ENCODE results near the gene SGF29. TPM values are rescaled to one million over a fixed set of nuclear protein-coding genes. Genes with fewer than 3 reads are reported as not detected.

SGF29 gene
- total and polyA plus RNA-seq, 2 of the 8 experiments (the other 6 are each of a cell fraction or from before 2014, with no cell fraction given): 3.1 to 22.7 TPM

- no peak for FAIRE-seq
Observed at GRCh38 chr16:28531777-28532744, 21.7 kb upstream of the SGF29 start.

More at GRCh38 chr16:28531777-28532744, 21.7 kb upstream of the SGF29 start:
- Histone ChIP-seq H3K4me1 (replicated peaks in 1 of 4; ENCODE audit: control insufficient read depth in 3 of 4, insufficient read depth in 4 of 4, low read length in 3 of 4) (no peaks in the 10 kb centered on the region), H3K4ac (replicated peaks; ENCODE audit: insufficient read length, low read depth, low read length) (no peak overlapping the region), H3K23me2 (ENCODE audit: low read depth, low read length) (no peaks in the 10 kb centered on the region), H3K9me3 (ENCODE audit: insufficient read depth in 2 of 2, low read depth in 1 of 2, low read length in 1 of 2) (no peaks in the 10 kb centered on the region), H3K79me2 (ENCODE audit: control insufficient read depth in 1 of 2, insufficient read depth in 2 of 2, low read length in 2 of 2) (no peaks in the 10 kb centered on the region), H3K4me3 (ENCODE audit: extremely low read depth in 1 of 4, insufficient read depth in 2 of 4, low read depth in 3 of 4, low read length in 4 of 4) (no peak overlapping the region), H4K5ac (ENCODE audit: insufficient read length, low read depth, low read length) (no peak overlapping the region), H3K18ac (ENCODE audit: extremely low read depth, low read length) (no peak overlapping the region), H2BK12ac (ENCODE audit: low read depth, low read length) (no peak overlapping the region), H3K79me1 (ENCODE audit: low read depth, low read length) (no peaks in the 10 kb centered on the region), H2BK120ac (replicated peaks; ENCODE audit: low read depth, low read length) (no peak overlapping the region), H3K27me3 (replicated peaks in 1 of 4; ENCODE audit: control insufficient read depth in 3 of 4, extremely low read depth in 1 of 4, insufficient read depth in 3 of 4, low read length in 3 of 4) (no peaks in the 10 kb centered on the region), H3K9ac (replicated peaks in 1 of 4; ENCODE audit: extremely low read depth in 1 of 4, low read depth in 3 of 4, low read length in 3 of 4) (no peak overlapping the region), H2AFZ (ENCODE audit: low read length) (no peak overlapping the region), H2AK5ac (ENCODE audit: low read depth, low read length) (no peak overlapping the region), H3K14ac (ENCODE audit: insufficient read length) (no peak overlapping the region), H4K8ac (ENCODE audit: extremely low read depth, insufficient read depth, low read length) (no peak overlapping the region), H2BK5ac (ENCODE audit: low read depth, low read length) (no peak overlapping the region), H3K56ac (replicated peaks; ENCODE audit: insufficient read length, low read depth, low read length) (no peak overlapping the region), H3K4me2 (ENCODE audit: insufficient read depth in 1 of 2, low read depth in 2 of 2, low read length in 2 of 2) (peak overlapping the region in 1 of 2 experiments; percentile 19; a peak in 2 of 4 replicates), H4K20me1 (replicated peaks in 1 of 2; ENCODE audit: control insufficient read depth in 1 of 2, insufficient read depth in 2 of 2, low read length in 2 of 2) (no peaks in the 10 kb centered on the region), H2BK15ac (ENCODE audit: low read length) (no peak overlapping the region), H3K23ac (ENCODE audit: insufficient read length) (no peak overlapping the region), H2BK20ac (ENCODE audit: low read length) (no peak overlapping the region), H3K36me3 (ENCODE audit: control insufficient read depth in 2 of 4, insufficient read depth in 4 of 4, low read length in 3 of 4) (no peaks in the 10 kb centered on the region), H3K27ac (ENCODE audit: low read depth, low read length) (no peak overlapping the region), H4K91ac (replicated peaks; ENCODE audit: insufficient read length, low read length) (no peak overlapping the region)
- ChIA-PET CTCF (ENCODE audit: partially characterized antibody) (interaction anchor here (0.6 kb wide), 1 partner anchor 42 kb away, joined by 3 read pairs; no protein-coding TSS in a partner anchor), POLR2A (ENCODE audit: partially characterized antibody) (interaction anchor here (0.6 to 1.1 kb wide), 3 partner anchors 10 to 291 kb away, joined by 3 to 4 read pairs (median 3); partner anchors contain the start of gene ATXN2L)
- no peak for TF ChIP-seq ASH2L (IDR thresholded peaks at IDR 0.05; ENCODE audit: low read length)
- TF ChIP-seq KDM1A (IDR thresholded peaks at IDR 0.05; ENCODE audit: borderline replicate concordance, low read length): 0 out of 2 replicates have a peak, but pooled peaks have one; percentile 19
- 0 out of 2 replicates have a peak, but pooled peaks have one; percentile 19 for TF ChIP-seq TAF1 (IDR thresholded peaks at IDR 0.05; ENCODE audit: low read depth, low read length)
- TF ChIP-seq EGR1 (IDR thresholded peaks at IDR 0.05; ENCODE audit: borderline replicate concordance, low read depth, low read length): no peak
- WGBS, 2 experiments (ENCODE audit: extremely low coverage in 1 of 2, insufficient coverage in 1 of 2, insufficient read length in 1 of 2, insufficient replicate concordance in 2 of 2, low coverage in 1 of 2, low lambda C conversion rate in 2 of 2, missing lambda C conversion rate in 1 of 2): 66% methylated on average over 9 of the region's 9 CpGs; no CpG with 5 or more reads in 1 of the 2 experiments
- DNase-seq (ENCODE audit: low read depth in 1 of 2, low spot score in 2 of 2): peak in 1 of 2 experiments; percentile 69

Measured in H1 (cell line).